ENCODE data around the gene SMG5. TPM values are rescaled to one million over a fixed set of nuclear protein-coding genes. Genes with fewer than 3 reads are reported as not detected.

SMG5 gene, protein sequence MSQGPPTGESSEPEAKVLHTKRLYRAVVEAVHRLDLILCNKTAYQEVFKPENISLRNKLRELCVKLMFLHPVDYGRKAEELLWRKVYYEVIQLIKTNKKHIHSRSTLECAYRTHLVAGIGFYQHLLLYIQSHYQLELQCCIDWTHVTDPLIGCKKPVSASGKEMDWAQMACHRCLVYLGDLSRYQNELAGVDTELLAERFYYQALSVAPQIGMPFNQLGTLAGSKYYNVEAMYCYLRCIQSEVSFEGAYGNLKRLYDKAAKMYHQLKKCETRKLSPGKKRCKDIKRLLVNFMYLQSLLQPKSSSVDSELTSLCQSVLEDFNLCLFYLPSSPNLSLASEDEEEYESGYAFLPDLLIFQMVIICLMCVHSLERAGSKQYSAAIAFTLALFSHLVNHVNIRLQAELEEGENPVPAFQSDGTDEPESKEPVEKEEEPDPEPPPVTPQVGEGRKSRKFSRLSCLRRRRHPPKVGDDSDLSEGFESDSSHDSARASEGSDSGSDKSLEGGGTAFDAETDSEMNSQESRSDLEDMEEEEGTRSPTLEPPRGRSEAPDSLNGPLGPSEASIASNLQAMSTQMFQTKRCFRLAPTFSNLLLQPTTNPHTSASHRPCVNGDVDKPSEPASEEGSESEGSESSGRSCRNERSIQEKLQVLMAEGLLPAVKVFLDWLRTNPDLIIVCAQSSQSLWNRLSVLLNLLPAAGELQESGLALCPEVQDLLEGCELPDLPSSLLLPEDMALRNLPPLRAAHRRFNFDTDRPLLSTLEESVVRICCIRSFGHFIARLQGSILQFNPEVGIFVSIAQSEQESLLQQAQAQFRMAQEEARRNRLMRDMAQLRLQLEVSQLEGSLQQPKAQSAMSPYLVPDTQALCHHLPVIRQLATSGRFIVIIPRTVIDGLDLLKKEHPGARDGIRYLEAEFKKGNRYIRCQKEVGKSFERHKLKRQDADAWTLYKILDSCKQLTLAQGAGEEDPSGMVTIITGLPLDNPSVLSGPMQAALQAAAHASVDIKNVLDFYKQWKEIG
- 10 to 100 TPM; 52.9 to 54.1 TPM for total RNA-seq

DNA sequence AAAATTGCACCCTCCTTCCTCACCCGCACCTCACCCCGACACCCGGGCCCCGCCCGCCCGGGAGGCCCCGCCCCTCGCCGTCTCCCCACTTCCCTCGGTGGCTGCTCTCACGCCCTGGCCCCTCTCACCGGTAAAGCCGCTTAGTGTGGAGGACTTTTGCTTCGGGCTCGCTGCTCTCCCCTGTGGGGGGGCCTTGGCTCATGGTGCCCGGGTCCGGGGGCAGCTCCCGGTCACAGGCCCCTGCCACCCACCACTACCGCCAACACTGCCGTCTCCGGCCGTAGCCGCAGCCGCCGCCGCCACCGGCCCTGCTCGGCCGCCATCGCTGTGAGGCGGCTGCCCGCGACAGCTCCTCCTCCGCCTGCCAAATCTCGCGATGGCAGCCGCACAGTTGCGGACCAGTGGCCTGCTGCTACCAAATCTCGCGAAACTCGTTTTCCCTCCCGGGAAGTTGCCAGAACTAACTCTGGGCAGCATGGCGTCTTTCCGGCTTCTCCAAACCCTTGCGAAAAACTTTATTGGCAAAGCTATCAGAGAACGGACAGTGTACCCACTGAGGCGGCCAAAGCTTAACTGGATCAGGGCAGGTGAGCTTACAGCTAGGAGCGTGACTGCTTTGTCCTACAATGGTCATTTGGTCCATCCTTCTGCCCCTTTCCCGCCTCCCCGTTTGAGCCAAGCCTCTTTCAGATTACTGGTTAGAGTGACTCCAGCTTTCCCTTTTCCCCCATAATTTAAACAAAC is at the start of gene SMG5:
Gene SMG5, minus strand, starts transcription at position 347 of the 744 bp plus-strand sequence. Its CDS starts 145 bp downstream, at position 202.

GRCh38 chr1:156298852-156299357 is 16.3 kb upstream of the SMG5 start, which contains the start of gene VHLL:
VHLL (minus strand) TSS chr1:156299307; CDS start chr1:156299189, 118 bp downstream.

GRCh38 chr1:156295391-156295947 is 12.8 kb upstream of the SMG5 start, which contains the start of gene GLMP:
GLMP (minus strand) TSS chr1:156295679; CDS start chr1:156295645, 34 bp downstream.

DNA sequence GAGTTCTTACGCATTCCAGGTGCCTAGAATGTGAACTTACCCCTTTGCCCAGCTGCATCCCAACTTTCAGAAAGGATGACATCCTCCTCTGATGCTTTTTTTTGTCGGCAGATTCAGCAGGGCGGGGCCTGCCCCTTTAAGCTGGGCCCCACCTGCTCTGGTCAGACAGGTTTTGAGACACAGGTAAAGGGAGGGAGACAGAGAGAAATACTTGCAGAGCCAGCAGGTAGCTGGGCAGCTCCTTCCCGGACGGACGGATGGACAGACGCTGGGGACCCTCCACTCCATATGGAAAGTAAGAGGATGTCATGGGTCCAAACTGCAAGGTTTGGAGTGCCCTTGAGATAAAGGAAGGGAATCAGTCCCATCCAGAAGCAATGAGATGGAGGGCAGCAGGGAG is 1.5 kb upstream of the SMG5 start, which contains the start of gene TMEM79:
Gene TMEM79, plus strand, starts transcription at position 214 of the 400 bp plus-strand sequence. CDS start 902 bp downstream, outside the sequence.

DNA sequence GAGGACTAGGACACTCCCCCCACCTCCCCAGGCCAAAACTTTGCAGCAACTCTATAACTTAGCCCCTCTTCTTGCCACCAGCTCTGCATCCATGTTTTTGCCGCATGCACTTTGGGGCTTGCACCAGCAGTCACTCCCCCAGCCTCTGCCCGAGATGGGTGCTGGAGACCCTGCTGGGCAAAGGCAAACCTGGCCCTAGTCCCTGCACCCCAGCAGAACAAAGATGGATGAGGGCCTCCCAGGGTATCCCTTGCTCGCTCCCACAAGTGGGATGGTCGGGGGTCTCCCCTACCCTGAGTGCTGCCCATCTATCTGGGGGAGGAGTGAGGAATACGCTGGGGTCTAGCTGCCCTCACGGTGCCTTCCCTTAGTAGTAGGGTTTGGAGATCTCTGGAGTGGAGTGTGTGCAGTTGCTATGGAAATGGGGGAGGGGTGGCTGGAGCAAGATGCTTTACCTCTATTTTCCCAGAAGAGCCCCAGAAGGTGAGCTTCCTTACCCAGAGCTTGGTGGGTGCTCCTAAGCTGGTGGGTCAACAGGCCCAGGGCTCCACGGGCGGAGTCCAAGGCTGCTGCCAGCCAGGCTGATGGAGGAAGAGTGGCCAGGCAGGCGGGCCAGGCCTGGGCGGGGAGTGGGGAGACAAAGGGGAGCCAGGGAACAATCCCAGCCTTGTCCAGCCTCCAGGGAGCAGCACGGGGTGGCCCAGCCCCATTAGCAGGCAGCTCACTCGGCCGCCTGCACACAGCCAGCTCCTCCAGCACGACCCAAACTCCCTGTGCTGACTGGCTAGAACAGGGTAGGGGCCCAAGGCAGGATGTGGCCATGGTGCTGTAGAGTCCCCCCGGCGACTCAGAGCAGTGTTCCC is 34.9 kb downstream of the SMG5 start, which contains the start of gene PAQR6:
Gene PAQR6, minus strand, starts transcription at position 597 of the 863 bp plus-strand sequence. CDS start 1,325 bp downstream, outside the sequence.

GRCh38 chr1:156241926-156242325 is 40.7 kb downstream of the SMG5 start, which contains the start of gene BGLAP:
BGLAP (plus strand) TSS chr1:156242184; CDS start chr1:156242232, 48 bp downstream.

GRCh38 chr1:156212833-156213643 is 69.6 kb downstream of the SMG5 start, which contains the start of gene PMF1:
PMF1 (plus strand) TSS chr1:156213007; CDS start chr1:156213016, 9 bp downstream.

Other genes with a start within 250 kb of the SMG5 start
- gene UBQLN4, start 229.0 kb downstream of the SMG5 start, total RNA-seq = 10 to 100 TPM; 26.2 to 26.5 TPM
- gene LAMTOR2, start 228.0 kb downstream of the SMG5 start, total RNA-seq = 10 to 100 TPM; 46.8 to 57.1 TPM
- under 1 TPM; 0.81 to 0.99 TPM for gene RAB25, start 221.7 kb downstream of the SMG5 start, total RNA-seq
- gene MEX3A, start 200.4 kb downstream of the SMG5 start, total RNA-seq = not detected
- 1 to 10 TPM; 4.1 to 5.4 TPM for gene LMNA, start 168.1 kb downstream of the SMG5 start, total RNA-seq
- gene SEMA4A, start 129.2 kb downstream of the SMG5 start, total RNA-seq = 1 to 10 TPM; 1.9 to 2.2 TPM
- 10 to 100 TPM; 23.3 to 28.9 TPM for gene SLC25A44, start 88.7 kb downstream of the SMG5 start, total RNA-seq
- 10 to 100 TPM; 70.4 to 71.4 TPM for gene PMF1, start 69.8 kb downstream of the SMG5 start, total RNA-seq
- 1 to 10 TPM; 2.2 to 3.5 TPM for gene BGLAP, start 40.6 kb downstream of the SMG5 start, total RNA-seq
- gene PAQR6, start 34.8 kb downstream of the SMG5 start, total RNA-seq = 1 to 10 TPM; 4.7 to 5.0 TPM
- 1 to 10 TPM; 8.5 to 9.0 TPM for gene TMEM79, start 1.5 kb upstream of the SMG5 start, total RNA-seq
- gene GLMP, start 12.9 kb upstream of the SMG5 start, total RNA-seq = 10 to 100 TPM; 37.1 to 37.4 TPM
- not detected for gene VHLL, start 16.5 kb upstream of the SMG5 start, total RNA-seq
- 100 to 1,000 TPM; 184 to 186 TPM for gene CCT3, start 55.5 kb upstream of the SMG5 start, total RNA-seq
- gene TSACC, start 55.7 kb upstream of the SMG5 start, total RNA-seq = not detected
- gene RHBG, start 86.4 kb upstream of the SMG5 start, total RNA-seq = not detected
- gene MEF2D, start 217.9 kb upstream of the SMG5 start, total RNA-seq = 10 to 100 TPM; 43.2 to 48.4 TPM

Data from activated naive CD4-positive, alpha-beta T cell treated with anti-CD3 and anti-CD28 coated beads, Interleukin-2, amount 10 ng/mL, durations not matched to agents 5 hours and 36 hours (primary cell).